DND-41 (cell line): ENCODE data around the gene HDLBP.

ENCODE experiments used
- ATAC-seq: fragments of 200-7000 bp; cut with Tn5 transposase; 3 replicates; pipeline ENCODE4 v1.9.1; 2021; ENCODE audit warnings: low read depth; ENCODE audit not compliant: insufficient read depth
- DNase-seq: peaks from one replicate; pipeline ENCODE4 v3.0.0-alpha.2; 2020
- H2AFZ ChIP-seq: 2 replicates; pipeline ENCODE4 v1.6.0; 2012; ENCODE audit warnings: low read depth, low read length
- H3K27ac ChIP-seq: 2 replicates; pipeline ENCODE4 v1.5.1; 2012; ENCODE audit warnings: low read length, inconsistent platforms
- H3K27me3 ChIP-seq: fragments of 200-600 bp; sonication (generic); 2 replicates; pipeline ENCODE4 v1.6.0; 2012; ENCODE audit warnings: low read length, mild to moderate bottlenecking, inconsistent platforms; ENCODE audit not compliant: insufficient read depth, poor library complexity
- H3K36me3 ChIP-seq: 2 replicates; pipeline ENCODE4 v1.5.1; 2012; ENCODE audit warnings: low read length, inconsistent platforms; ENCODE audit not compliant: insufficient read depth
- H3K4me1 ChIP-seq: 2 replicates; pipeline ENCODE4 v1.5.1; 2012; ENCODE audit warnings: mild to moderate bottlenecking, low read length; ENCODE audit not compliant: insufficient read depth
- H3K4me2 ChIP-seq: 2 replicates; pipeline ENCODE4 v1.6.0; 2012; ENCODE audit warnings: mild to moderate bottlenecking, moderate library complexity, low read length, inconsistent platforms; ENCODE audit not compliant: insufficient read depth
- H3K4me3 ChIP-seq, 2 experiments: fragments of 200-600 bp in 1 of 2; shearing (Covaris generic) in 1 of 2; 2 replicates each; pipeline ENCODE4 v1.5.1; 2012 to 2016; ENCODE audit warnings: inconsistent platforms in 2 of 2, low read length in 2 of 2, mild to moderate bottlenecking in 2 of 2, low read depth in 1 of 2, moderate library complexity in 1 of 2
- H3K79me2 ChIP-seq: 2 replicates; pipeline ENCODE4 v1.6.0; 2012; ENCODE audit warnings: low read length, inconsistent platforms; ENCODE audit not compliant: insufficient read depth
- H3K9ac ChIP-seq: 2 replicates; pipeline ENCODE4 v1.6.0; 2012; ENCODE audit warnings: low read depth, mild to moderate bottlenecking, inconsistent platforms, low read length, moderate library complexity
- H3K9me3 ChIP-seq: 2 replicates; pipeline ENCODE4 v1.5.1; 2012; ENCODE audit warnings: low read length, moderate library complexity, mild to moderate bottlenecking, inconsistent platforms; ENCODE audit not compliant: insufficient read depth, severe bottlenecking
- H4K20me1 ChIP-seq: 2 replicates; pipeline ENCODE4 v1.6.0; 2012; ENCODE audit warnings: low read length; ENCODE audit not compliant: insufficient read depth
- EZH2 ChIP-seq: IDR thresholded peaks from 3 replicates; pipeline ENCODE4 v1.6.1; 2012; ENCODE audit warnings: borderline replicate concordance, low read depth, mild to moderate bottlenecking, moderate library complexity, low read length, inconsistent platforms; ENCODE audit not compliant: severe bottlenecking
- TF ChIP-seq, protein P1 (sequence below): IDR thresholded peaks from 2 replicates; pipeline ENCODE4 v1.5.1; 2012; ENCODE audit warnings: borderline replicate concordance, low read length, moderate library complexity, mild to moderate bottlenecking; ENCODE audit not compliant: poor library complexity, severe bottlenecking; ENCODE audit errors: extremely low read depth

HDLBP gene

DNA sequence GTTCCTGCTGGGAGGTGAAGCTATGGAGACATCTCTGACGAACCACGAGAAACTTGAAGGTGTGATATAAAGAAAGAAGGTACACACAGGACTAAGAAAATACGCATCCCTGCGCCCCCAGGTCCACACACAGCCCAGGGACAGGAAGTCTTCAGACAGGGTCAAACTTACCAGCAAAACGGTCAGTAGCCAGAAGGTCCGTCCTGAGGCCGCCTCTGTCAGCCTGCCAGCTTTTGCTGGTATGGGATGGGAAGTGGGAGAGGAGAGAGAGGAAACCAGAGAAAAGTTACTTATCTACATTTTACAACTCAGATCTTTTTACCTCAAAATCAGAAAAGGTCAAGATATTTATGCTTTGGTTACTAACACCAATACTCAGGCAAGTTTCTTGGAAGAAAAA lies 47.2 kb downstream of the HDLBP start:
- no peak overlapping the region for H3K27ac ChIP-seq
- peaks cover 56% of the 10 kb centered on the region for H3K79me2 ChIP-seq
- no peaks in the 10 kb centered on the region for H3K4me1 ChIP-seq
- H3K9ac ChIP-seq, result no peak overlapping the region
- no peak overlapping the region for H3K4me3 ChIP-seq
- no peak for DNase-seq
- no peak for TF ChIP-seq EZH2
- TF ChIP-seq, protein P1, sequence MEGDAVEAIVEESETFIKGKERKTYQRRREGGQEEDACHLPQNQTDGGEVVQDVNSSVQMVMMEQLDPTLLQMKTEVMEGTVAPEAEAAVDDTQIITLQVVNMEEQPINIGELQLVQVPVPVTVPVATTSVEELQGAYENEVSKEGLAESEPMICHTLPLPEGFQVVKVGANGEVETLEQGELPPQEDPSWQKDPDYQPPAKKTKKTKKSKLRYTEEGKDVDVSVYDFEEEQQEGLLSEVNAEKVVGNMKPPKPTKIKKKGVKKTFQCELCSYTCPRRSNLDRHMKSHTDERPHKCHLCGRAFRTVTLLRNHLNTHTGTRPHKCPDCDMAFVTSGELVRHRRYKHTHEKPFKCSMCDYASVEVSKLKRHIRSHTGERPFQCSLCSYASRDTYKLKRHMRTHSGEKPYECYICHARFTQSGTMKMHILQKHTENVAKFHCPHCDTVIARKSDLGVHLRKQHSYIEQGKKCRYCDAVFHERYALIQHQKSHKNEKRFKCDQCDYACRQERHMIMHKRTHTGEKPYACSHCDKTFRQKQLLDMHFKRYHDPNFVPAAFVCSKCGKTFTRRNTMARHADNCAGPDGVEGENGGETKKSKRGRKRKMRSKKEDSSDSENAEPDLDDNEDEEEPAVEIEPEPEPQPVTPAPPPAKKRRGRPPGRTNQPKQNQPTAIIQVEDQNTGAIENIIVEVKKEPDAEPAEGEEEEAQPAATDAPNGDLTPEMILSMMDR, result no peak
- ATAC-seq, result no peak
- no peaks in the 10 kb centered on the region for H3K9me3 ChIP-seq
- no peaks in the 10 kb centered on the region for H3K27me3 ChIP-seq
- peaks cover 42% of the 10 kb centered on the region for H3K36me3 ChIP-seq
- no peak overlapping the region for H3K4me2 ChIP-seq
- H2AFZ ChIP-seq, result no peak overlapping the region
- H4K20me1 ChIP-seq, result peaks cover 56% of the 10 kb centered on the region

DNA sequence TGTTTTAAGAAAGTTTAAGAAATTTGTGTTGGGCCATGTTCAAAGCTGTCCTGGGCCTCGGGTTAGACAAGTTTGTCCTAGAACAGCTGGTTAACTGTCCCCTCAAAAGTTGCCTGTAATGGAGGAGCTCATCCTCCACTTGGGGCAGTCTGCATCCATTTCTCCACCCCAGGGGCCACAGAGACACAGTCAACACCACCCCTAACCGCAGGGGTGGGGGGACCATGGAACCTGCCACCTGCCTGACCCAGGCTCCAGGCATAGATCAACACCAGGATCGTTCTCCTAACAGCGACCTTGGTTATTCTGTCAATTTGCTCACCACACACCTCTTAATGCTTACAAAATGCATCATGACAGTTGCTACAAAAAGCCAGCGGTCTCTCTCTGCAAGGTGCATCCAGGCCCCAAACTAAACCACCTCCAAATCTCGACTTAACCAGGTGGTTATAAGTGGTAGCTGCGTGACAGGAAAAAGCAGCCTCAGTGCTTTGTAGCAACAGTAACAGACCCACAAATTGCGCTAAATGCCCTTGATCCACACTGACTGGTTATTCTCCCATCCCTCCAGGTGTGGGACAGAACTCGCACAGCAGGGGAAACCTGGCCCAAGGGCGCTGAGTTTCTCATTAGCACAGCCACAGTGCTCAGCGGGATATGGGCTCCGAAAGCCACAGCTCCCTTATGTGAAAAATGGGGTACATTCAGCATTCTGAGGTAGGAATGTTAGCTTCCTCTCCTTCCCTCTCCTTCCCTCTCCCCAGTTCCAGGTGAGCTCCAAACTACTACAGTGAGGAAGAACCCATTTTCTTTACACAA lies 48.0 kb downstream of the HDLBP start:
- Histone ChIP-seq H3K27me3 (no peaks in the 10 kb centered on the region), H3K9ac (no peak overlapping the region), H4K20me1 (peaks cover 52% of the 10 kb centered on the region), H3K4me3 (no peak overlapping the region), H3K27ac (no peak overlapping the region), H2AFZ (no peak overlapping the region), H3K36me3 (peaks cover 50% of the 10 kb centered on the region), H3K9me3 (no peaks in the 10 kb centered on the region), H3K79me2 (peaks cover 51% of the 10 kb centered on the region), H3K4me2 (no peak overlapping the region), H3K4me1 (no peaks in the 10 kb centered on the region)
- DNase-seq (no peak), ATAC-seq (no peak)
- no peak for TF ChIP-seq EZH2

DNA sequence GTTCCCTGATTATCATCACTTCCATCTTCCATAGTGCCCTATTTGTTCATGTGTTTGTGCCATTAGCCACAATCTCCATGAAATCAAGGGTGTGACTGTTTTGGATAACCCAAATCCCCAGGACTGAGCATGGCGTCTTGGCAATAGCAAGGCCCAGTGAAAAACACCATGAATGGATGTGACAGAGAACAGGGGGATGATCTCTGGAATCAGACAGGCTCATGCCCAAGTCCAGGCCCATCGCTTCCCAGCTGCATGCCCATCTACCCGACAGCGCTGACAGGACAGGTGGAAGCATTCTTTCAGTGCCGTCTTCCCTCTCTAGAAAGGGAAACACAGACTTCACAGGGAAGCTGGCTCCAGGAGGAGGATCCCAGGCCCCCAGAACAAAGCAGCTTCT lies 50.0 kb downstream of the HDLBP start:
- H4K20me1 ChIP-seq, result peaks cover 37% of the 10 kb centered on the region
- H3K4me2 ChIP-seq, result no peak overlapping the region
- no peaks in the 10 kb centered on the region for H3K4me1 ChIP-seq
- no peaks in the 10 kb centered on the region for H3K27me3 ChIP-seq
- H3K9me3 ChIP-seq, result no peaks in the 10 kb centered on the region
- H3K36me3 ChIP-seq, result peaks cover 70% of the 10 kb centered on the region
- TF ChIP-seq EZH2, result no peak
- TF ChIP-seq, protein P1, result no peak
- H3K79me2 ChIP-seq, result peaks cover 36% of the 10 kb centered on the region
- H3K27ac ChIP-seq, result no peak overlapping the region
- H2AFZ ChIP-seq, result no peak overlapping the region
- no peak overlapping the region for H3K9ac ChIP-seq
- no peak for ATAC-seq
- H3K4me3 ChIP-seq, result no peak overlapping the region
- no peak for DNase-seq

DNA sequence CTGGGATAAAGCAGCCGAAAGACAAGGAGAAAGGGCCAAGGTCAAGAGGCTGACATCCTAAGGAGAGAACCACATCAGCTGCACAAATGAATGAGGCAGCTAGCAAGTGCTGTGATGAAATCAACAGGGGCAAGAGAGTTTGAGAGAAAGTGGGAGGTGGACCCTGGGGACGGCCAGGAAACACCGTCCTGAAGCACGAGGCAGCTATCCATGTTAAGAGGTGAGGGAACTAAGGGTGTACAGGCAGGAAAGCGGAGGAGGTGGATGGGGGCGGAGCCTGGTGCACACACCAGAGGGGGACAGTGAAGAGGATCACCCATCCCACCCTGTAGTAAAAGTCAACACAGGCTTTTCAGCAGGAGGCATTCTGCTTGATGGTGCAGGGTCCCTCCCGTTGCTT lies 52.4 kb downstream of the HDLBP start:
- H3K36me3 ChIP-seq, result peaks cover 87% of the 10 kb centered on the region
- H3K9me3 ChIP-seq, result no peaks in the 10 kb centered on the region
- peaks cover 15% of the 10 kb centered on the region for H4K20me1 ChIP-seq
- no peak overlapping the region for H2AFZ ChIP-seq
- TF ChIP-seq, protein P1, result no peak
- no peak for TF ChIP-seq EZH2
- H3K4me1 ChIP-seq, result no peaks in the 10 kb centered on the region
- H3K27me3 ChIP-seq, result no peaks in the 10 kb centered on the region
- H3K27ac ChIP-seq, result no peak overlapping the region
- ATAC-seq (no peak), DNase-seq (no peak)
- no peak overlapping the region for H3K9ac ChIP-seq
- H3K4me2 ChIP-seq, result no peak overlapping the region
- no peak overlapping the region for H3K4me3 ChIP-seq
- H3K79me2 ChIP-seq, result peaks cover 13% of the 10 kb centered on the region
